WERI-Rb-1 (cell line): ENCODE results near the gene HOXC12.

ENCODE experiments used
- DNase-seq: peaks from one replicate; pipeline ENCODE4 v3.0.0-alpha.2; 2020
- H3K27ac ChIP-seq: fragments of 250-450 bp; sonication (Bioruptor Pico); 2 replicates; pipeline ENCODE4 v1.5.1; 2020; ENCODE audit warnings: mild to moderate bottlenecking, moderate library complexity
- H3K27me3 ChIP-seq: fragments of 250-450 bp; sonication (Bioruptor Pico); 2 replicates; pipeline ENCODE4 v1.5.1; 2021; ENCODE audit warnings: mild to moderate bottlenecking, low read depth, moderate library complexity; ENCODE audit not compliant: insufficient read depth, severe bottlenecking
- H3K36me3 ChIP-seq: fragments of 250-450 bp; sonication (Bioruptor Pico); 2 replicates; pipeline ENCODE4 v1.5.1; 2020; ENCODE audit warnings: mild to moderate bottlenecking, moderate library complexity
- H3K4me3 ChIP-seq: 2 replicates; pipeline ENCODE4 v1.5.1; 2011; ENCODE audit warnings: low read depth, mild to moderate bottlenecking, control low read depth, low read length
- H3K9me3 ChIP-seq: fragments of 250-450 bp; sonication (Bioruptor Pico); 2 replicates; pipeline ENCODE4 v1.5.1; 2021; ENCODE audit warnings: mild to moderate bottlenecking, moderate library complexity; ENCODE audit not compliant: severe bottlenecking
- CTCF ChIP-seq: IDR thresholded peaks from 2 replicates; pipeline ENCODE4 v1.5.1; 2011; ENCODE audit warnings: low read depth, mild to moderate bottlenecking, control low read depth, inconsistent platforms, low read length

Gene HOXC12

GRCh38 chr12:53928054-53928835 lies 26.5 kb upstream of the HOXC12 start:
- no peak for DNase-seq

DNA sequence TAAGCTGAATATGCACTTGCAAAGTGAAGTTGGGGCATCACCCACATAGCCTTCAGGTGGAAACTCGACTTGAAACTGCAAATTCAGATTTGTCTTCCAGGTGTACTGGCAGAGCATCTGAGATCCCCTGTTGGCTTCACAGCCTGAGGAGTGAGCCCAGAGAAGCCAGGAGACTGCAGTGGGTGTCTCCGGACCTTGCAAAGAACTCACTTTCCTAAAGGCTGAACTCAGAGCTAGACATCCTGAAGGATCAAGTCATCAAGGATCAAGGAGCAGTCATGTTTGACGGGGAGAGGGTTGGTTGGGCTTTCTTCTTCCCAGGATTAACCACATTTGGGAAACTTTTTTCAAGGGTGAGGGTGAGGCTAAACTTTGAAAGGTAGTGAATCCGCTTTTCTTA lies 25.2 kb upstream of the HOXC12 start:
- H3K4me3 ChIP-seq = no peak overlapping the region
- H3K27ac ChIP-seq = no peak overlapping the region
- no peaks in the 10 kb centered on the region for H3K36me3 ChIP-seq
- no peak for TF ChIP-seq CTCF
- DNase-seq = no peak
- H3K27me3 ChIP-seq = peaks cover 99% of the 10 kb centered on the region
- peaks cover 5% of the 10 kb centered on the region for H3K9me3 ChIP-seq

More at GRCh38 chr12:53928054-53928835, 26.5 kb upstream of the HOXC12 start:
- TF ChIP-seq CTCF = no peak
- Histone ChIP-seq H3K9me3 (peaks cover 5% of the 10 kb centered on the region), H3K4me3 (no peak overlapping the region), H3K36me3 (no peaks in the 10 kb centered on the region), H3K27ac (no peak overlapping the region), H3K27me3 (peaks cover 99% of the 10 kb centered on the region)

DNA sequence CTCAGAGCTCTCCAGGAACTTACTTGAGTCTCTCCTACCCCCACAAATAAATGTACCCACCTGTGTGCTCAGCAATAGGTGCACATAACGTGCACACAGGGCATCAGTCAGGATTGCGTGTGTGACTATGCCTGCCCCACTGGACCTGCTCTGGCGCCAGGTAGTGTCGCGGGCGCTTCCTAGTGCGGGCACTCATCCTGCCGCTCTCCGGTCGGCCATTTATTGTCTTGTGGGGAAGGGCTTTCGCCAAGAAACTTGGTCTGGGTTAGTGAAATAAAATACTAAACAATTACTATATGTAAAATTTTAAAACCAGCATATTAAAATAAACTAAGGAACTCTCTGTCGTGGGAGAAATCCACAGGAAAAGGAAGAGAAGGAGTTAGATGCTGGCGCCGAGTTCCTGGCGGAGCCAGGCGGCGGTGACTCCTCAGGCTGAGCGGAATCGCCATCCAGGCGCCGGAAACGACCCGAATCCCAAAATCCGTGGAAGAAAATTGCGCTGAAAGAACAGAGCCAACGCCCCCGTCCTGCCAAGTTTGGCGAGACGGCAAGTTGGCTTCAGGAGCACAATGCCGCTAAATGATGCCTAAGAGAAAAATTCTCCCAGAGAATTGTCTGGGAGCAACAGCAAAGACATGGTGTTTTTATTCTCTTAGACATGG lies 24.0 kb upstream of the HOXC12 start:
- Histone ChIP-seq H3K4me3 (no peak overlapping the region), H3K27ac (no peak overlapping the region), H3K36me3 (no peaks in the 10 kb centered on the region), H3K9me3 (peaks cover 5% of the 10 kb centered on the region), H3K27me3 (peaks cover 99% of the 10 kb centered on the region)
- no peak for TF ChIP-seq CTCF
- no peak for DNase-seq

- no peak for DNase-seq
- no peak overlapping the region for H3K4me3 ChIP-seq
- no peaks in the 10 kb centered on the region for H3K36me3 ChIP-seq
- H3K27ac ChIP-seq = no peak overlapping the region
- H3K27me3 ChIP-seq = peaks cover 96% of the 10 kb centered on the region
- TF ChIP-seq CTCF = no peak
- H3K9me3 ChIP-seq = peaks cover 2% of the 10 kb centered on the region
These were observed 22.7 kb upstream of the HOXC12 start for GRCh38 chr12:53931844-53932581.

DNA sequence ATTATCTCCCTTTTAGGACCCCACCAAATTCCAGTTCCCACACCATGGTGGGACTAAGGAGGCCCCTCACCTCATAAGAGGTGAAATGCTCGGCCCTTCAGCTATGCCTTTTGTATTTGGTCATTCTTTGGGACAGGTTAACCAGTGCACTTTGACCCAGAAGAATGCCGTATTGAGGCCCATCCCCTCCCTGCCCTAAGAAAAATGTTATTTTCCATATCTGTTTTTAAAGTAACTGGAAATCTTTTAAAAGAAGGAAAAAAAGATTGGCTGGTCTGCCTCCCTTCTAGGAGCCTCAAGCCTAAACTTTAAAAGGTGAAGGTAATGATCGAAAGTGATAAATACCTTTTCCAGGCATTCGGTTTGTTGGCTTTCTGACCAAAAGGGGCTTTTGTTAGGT lies 21.8 kb upstream of the HOXC12 start:
- no peak overlapping the region for H3K4me3 ChIP-seq

More for the DNA sequence above, 21.8 kb upstream of the HOXC12 start:
- peaks cover 97% of the 10 kb centered on the region for H3K27me3 ChIP-seq
- no peaks in the 10 kb centered on the region for H3K36me3 ChIP-seq
- no peak for TF ChIP-seq CTCF
- no peak for DNase-seq
- peaks cover 2% of the 10 kb centered on the region for H3K9me3 ChIP-seq
- no peak overlapping the region for H3K27ac ChIP-seq
